Ureter (tissue), 1 donor: ENCODE results near the gene TNIP3. TPM values are rescaled to one million over a fixed set of nuclear protein-coding genes. Genes with fewer than 3 reads are reported as not detected.
"Not testable (repeated sequence)": the region's sequence is repeated elsewhere in the genome, so short reads cannot be mapped to it uniquely, and the experiment has no call there.

Experiments used
- DNase-seq: peaks from one replicate; pipeline ENCODE4 v3.0.0-alpha.2; 2020; ENCODE audit warnings: low spot score
- total RNA-seq: library from RNA; stranded (reverse); gene quantifications from one replicate; pipeline ENCODE4 v1.2.4, GENCODE V29; 2023
- donor health status: DM: yes; HTN: yes; CAD: no.

Gene TNIP3, protein sequence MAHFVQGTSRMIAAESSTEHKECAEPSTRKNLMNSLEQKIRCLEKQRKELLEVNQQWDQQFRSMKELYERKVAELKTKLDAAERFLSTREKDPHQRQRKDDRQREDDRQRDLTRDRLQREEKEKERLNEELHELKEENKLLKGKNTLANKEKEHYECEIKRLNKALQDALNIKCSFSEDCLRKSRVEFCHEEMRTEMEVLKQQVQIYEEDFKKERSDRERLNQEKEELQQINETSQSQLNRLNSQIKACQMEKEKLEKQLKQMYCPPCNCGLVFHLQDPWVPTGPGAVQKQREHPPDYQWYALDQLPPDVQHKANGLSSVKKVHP
- total RNA-seq: 0.49 TPM

DNA sequence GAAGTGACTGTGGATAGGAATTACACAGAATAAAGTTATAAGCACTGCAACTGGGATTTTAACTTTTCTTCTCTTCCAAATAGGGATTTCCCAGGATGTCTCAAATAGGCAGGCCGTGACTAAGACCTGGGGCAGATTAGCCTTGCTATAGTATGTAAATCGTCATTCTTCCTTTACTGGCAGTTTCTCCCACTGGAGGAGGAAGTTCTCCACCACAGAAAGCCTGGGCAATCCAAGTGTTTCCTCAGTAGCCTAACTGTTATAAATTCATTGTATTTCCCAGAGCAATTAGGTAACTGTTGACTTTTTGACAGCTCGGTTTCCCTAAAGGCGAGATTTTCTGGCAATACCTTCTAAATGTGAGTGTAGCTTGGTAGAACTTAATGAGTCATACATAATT is at the start of gene TNIP3:
TSS of gene TNIP3 (minus strand) at position 31 of the 400 bp plus-strand sequence. CDS start 196 bp downstream, outside the sequence.
- no peak for DNase-seq

DNA sequence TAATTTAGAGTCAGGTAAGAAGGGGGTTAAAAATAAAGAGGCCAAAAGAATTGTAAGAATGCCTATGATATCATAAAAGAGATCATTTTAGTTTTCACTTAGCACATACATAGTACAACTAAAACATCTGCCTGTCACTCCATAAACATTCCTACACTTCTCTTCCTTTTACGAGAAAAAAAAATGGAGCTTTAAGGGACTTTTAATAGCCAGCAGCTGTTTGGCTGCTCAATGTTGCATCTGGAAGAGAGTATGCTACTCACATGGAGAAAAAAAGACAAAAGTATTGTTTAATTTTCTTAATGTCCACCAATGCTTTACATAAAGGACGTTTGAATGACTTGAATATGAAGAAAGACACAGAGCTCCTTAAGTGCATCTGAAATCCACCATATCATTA is 48.7 kb upstream of the TNIP3 start:
- DNase-seq: no peak

DNA sequence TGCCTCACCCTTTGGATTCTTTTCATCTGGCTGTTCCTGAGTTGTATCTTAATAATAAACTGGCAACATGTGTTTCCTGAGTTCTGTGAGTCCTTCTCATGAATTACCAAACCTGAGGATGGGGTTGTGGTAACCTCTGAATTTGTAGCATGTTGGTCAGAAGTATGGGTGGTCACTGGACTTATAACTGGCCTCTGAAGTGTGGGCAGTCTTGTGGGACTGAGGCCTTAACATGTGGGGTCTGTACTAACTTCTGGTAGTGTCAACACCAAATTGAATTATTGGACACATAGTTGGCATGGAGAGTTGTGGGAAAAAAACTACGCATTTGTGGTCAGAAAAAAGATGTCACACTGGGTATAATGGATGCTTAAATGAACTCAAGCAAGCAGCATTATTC is 45.0 kb upstream of the TNIP3 start:
- DNase-seq: no peak

DNA sequence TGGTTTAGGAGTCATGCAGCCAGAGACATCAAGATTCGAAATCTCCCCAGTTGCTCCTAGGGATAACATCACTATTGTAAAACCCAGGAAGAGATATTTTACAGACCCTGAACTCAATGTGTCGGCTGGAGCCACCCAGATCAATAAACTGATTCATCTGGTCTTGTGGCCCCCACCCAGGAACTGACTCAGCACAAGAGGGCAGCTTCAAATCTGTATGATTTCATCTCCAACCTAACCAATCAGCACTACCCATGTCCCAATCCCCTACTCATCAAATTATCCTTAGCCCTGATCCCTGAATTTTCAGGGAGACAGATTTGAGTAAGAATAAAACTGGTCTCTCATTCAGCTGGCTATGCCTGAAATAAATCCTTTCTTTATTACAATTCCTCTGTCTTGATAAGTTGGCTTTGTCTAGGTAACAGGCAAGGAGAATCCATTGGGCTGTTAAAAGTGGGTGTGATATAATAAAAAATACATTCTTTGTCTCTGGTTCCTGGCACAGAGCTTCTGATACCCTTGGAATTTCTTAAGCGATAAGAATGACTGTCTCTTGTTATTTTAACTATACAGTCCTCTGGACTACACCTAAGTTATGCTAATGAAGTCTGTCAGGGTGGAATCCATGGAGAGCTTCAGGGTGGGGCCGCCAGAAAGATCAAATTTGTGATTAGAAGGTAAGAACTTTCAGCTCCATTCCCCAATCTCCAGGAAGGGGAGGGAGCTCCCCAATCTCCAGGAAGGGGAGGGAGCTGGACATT is 44.3 kb upstream of the TNIP3 start:
- DNase-seq: no peak

DNA sequence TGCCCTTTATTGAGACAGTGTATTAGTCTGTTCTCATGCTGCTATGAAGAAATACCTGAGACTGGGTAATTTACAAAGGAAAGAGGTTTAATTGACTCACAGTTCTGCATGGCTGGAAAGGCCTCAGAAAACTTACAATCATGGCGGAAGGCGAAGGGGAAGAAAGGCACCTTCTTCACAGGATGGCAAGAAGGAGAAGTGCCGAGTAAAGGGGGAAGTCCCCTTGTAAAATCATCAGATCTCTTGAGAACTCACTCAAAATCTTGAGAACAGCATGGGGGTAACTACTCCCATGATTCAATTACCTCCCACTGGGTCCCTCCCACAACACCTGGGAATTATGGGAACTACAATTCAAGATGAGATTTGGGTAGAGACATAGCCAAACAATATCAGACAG is 41.7 kb upstream of the TNIP3 start:
- not testable (repeated sequence) for DNase-seq

DNA sequence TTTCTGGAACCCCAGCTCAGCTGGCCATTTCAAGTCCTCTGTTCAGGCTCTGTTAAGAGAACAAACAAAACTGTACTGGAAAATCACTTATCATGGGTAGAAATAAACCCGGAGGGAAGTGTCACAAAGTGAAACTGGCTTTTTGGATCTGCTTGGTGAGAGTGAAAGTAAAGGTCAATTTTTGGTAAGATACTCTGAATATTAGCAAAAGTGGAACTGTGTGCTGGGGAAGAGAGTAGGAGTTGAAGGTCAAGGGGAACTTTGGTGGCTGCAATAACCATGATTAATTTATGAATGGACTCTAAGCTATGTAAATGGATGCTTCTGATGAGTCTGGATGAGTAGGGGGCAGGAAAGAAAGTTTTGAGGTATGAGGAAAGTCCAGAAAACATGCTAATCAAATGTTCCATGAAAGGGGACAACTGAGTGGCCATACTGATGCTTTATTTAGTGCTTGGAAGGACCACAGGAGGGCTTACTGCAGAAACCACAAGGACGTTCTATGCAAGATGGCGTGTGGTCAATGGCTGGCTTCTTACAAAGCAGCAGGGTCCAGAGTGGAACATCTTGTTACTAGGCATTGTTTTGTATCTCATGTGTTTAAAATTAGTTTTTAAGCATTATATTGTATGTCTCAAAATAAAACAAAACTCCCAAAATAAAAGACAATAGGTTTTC is 36.8 kb upstream of the TNIP3 start:
- no peak for DNase-seq

DNA sequence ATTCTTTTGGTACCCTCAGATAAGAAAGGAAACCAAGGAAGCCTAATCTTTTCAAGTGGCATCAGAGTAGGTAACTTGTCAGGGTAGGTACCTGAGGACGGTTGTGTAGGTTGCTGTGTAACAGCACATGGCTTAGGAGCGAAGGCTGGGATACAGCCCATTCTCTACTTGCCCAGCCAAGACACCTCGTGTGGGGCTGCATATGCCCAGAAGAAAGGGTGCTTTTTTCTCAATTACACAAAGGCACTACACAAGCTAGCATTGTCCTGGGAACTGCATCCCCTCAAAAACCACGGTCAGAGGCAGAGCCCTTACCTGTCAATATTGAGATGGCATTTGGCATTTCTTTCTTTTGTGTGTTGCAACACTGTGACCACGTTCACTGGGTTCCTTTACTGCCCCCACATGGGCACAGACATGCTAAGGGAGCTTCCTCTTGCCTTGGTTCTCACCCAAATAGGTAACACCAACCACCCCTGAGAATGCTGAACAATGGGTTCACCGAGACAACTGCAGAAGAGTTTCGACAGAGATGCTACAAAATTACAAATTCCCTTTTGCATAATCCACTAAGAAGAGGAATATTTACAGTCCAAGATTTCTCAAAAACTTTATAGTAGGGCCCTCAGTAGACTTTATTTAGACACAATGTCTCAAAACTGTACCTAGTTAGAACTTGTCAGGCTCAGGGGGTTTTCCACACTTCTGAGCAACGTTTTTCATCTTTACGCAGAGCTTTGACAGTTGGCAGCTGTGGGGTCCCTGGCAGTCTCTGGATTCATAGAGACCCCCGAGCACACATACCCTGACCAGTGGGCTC is 35.8 kb upstream of the TNIP3 start:
- DNase-seq: no peak

DNA sequence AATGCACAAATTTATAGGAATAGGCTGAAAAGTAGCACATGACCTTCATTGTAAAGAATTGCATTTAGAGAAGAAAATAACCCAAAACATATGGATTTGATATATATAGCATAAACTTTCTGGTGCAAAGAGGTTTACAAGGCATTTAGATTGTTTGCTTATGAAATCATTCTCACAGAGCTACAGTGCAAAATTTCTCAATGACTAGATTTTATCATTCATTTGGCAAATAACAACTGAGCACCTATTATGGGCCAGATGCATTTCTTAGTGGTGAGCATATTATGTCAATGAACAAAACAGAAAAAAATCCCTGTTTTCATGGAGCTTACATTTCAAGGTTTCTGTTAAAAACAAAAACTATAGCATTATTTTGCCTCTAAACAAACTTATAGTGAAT is 34.1 kb upstream of the TNIP3 start:
- DNase-seq: no peak

DNA sequence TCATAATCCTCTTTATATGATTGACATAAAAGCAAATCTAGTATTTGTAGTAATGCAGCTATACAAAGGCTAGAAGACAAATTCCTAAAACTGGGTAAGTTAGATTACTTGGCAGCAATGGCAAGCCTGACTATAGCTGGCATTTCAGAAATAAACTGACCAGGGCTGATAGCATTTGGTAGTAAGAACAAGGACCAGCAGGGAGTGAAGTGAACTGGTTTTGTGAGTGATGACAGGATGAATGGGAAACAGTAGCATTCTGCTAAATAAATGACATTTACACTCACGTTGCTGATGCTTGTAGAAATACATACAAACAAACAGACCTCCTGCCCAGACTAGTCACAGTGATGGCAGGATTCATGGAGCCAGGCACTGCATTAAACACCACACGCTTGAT is 31.5 kb upstream of the TNIP3 start:
- DNase-seq: no peak

DNA sequence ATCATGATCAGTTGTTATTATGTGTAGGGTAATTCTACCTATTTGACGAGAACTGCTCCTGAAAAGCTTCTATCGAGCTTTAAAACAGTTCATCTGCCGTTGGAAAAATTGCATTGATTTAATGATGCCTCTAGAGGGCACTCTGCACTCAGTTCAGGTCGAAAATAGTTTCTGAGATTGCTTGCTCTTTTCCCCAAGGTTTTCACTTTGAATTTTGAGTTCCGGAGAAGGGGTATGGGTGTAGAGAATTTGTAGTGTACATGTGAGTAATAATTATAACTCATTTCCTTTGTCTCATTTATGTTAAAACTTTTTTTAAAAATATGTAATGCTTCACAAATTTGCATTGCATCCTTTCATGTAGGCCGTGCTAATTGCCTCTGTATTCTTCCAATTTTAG is 28.4 kb upstream of the TNIP3 start:
- no peak for DNase-seq

DNA sequence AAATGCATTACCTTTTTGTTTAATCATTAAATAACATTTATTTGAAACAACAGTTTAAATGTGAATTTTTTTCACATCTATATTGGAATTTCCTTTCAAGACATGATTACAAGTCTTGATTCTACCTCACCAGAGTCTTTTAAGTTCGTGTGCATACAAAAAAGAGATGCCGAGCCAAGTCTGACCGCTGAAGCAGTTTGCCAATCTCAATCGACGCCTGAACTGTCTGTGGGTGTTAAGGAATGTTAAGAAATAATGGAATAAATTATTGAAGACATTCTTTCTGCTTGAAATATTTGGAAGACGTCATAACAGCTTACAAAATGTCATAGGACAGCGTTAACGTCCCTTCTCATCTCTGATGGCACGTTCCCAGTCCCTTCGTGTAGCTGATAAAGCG is 27.9 kb upstream of the TNIP3 start:
- no peak for DNase-seq

DNA sequence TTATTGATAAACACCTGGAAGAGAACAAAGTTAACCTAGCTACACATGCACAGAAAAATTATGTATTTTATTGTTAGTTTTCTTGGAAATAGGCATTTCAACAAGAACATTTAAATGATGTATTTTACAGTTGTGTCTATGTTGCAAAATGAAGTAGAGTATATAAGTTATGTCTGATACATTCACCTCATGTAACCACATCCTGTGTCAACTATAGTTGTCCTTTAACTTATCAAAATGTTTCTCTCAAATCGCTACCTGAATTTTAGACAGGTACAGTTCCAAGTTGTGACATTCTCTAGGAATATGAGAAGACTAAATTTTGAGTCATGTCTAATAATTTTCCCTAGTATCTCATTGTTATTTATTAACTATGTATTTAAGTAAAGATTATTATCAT is 27.2 kb upstream of the TNIP3 start:
- no peak for DNase-seq

DNA sequence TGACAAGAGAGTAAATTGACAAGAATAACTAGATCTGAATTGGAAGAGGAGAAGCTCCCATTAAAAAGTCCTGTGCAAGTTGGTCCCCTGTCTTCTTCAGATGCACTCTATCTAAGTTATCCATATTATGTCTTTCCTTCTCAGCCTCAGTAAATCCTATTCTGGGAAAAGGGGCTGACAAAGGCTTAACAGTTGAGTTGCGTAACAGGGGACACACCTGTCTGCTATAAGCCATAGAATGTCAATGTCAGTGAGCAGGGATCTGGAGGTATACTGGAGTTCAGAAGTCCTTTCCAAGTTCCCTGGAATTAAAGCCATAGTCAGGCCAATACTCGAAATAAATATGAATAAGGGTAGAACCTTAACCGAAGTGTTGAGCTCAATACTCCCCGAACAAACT is 26.3 kb upstream of the TNIP3 start:
- no peak for DNase-seq

DNA sequence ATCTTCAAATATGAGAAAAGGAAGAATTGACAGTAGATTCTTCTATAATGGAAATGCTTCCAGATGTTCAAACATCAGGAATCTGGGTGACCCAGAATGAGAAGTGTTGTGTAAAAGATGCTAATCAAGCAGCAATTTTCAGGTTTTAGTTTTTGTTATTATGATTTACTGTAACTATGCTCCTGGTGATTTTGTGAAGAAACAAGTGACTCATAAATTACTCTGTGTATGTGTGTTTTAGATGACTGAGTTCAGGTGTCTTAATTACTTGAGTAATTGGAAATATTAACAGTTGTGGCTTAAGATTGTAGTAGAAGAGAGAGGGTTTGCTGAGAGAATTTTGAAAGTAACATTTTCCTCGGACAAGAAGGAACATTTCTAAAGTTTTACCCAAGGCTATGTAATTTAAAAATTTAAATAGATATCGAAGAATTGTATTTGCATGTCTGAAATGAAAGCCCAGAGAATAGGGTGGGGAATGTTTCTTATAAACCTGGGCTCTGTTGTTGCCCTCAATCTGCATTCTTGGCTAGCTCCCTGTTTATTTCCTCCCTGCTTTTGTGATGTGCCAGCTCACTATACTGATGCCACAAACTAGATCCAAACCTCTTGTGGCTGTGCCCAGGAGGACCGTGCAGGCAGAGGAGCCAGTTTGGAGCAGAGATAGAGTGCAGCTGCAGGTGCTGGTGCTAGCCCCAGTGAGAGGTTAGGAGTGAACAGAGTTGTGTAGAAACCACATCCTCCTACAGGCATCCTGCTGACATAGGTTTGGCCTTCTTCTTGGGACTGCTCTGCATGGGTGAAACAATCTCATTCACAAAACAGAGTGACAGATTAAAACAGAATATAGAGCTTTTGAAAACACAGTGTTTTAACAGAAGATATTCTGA is 25.4 kb upstream of the TNIP3 start:
- no peak for DNase-seq

DNA sequence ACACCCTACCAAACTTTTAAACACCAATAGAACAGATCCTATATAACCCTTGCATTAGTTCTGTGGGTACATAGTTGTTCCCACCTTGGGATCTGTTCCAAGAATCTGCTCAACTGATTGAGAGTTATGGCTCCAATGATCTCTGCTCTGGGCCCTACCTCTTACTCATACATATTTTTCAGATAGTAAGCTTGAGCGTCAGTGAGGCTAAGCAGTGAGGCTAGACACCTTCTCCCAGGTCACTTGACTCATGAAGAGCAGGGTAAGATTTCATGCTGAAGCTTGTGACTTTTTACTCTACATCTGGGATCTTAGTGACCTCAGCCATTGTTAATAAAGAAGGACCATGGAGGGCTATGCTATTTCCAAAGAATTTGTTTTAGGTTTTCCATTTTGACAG is 23.1 kb upstream of the TNIP3 start:
- DNase-seq: no peak

DNA sequence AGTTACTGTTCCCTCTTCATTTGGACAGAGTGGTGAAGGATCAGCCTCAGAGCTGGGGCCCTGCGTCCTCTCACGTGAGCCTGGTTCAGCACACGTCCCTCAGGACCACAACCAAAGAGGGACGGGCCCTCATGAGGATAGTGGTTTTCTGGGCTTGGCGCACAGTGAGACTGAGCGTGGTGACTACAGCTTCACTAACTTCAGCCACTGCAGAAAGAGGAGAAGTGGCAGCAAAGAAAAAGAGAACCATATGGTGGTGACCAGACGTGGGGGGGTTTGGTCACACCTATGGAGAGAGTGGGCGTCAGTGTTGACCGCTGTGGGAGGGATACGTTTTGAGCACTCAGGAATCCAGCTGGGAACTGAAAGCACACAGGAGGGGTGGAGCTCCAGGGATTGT is 21.8 kb upstream of the TNIP3 start:
- DNase-seq: no peak

DNA sequence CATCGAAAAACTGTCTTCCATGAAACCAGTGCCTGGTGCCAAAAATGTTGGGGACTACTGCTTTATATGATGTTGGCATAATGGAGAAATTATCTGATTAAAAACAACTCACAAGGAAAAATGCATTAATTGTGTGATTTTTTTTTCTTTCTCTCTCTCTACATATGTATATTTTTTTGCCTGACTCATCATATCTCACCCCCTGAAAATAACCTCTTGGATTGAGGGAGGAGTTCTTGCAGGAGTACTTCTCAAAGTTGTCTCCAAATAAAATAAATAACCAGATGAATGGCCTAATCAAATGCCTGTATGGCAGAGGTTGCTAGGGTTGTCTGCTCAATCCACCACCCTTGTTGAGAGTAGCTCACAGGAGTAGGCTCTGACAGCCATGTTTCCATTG is 19.9 kb upstream of the TNIP3 start:
- DNase-seq: no peak

DNA sequence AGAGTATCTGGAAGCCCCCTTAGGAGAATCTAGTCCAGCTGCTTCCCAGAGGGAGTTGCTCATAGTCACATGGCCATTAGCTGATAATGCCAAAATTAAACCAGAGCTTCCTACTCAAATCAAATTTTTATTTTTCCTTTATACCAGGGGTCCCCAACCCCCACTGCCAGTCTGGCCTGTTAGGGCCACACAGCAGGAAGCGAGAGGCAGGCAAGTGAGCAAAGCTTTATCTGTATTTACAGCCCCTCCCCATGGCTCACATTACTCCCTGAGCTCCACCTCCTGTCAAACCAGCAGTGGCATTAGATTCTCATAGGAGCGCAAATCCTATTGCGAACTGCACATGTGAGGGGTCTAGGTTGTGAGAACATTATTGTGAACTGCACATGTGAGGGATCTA is 19.2 kb upstream of the TNIP3 start:
- DNase-seq: no peak

DNA sequence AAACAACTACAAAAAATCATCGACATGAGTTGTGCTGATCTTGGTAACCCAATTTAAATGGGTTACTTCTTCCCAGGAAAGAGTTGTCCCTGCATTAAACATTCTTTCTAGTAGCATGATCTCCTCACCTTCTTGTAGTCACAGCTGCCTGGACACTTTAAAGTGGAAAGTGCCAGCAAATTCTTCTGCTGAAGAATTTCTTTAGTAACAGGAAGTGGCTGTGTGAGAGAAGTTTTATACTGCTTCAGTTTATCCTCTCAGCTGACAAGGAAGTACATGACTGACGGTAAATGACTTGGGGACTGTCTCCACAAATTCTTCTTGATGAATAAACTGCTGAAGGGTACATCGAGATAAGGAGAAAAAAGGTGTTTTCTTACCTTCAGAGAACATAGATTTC is 18.2 kb upstream of the TNIP3 start:
- no peak for DNase-seq

DNA sequence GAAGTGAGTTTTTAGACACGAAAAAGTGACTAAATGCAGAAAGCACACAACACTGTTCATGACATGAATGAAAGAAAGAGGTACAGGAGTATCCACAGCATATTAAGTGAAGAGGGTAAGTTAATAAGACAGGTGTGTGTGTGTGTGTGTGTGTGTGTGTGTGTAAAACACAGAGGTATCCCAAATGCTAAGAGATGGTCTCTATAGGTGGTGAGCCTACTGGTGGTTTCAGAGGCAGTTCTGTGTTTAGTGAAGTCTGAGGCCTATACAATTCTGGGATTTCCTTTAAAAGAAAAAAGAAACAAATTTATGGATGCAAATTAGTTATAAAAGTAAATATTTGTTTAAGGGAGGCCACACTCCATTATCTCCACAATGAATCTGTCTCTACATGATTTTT is 17.4 kb upstream of the TNIP3 start:
- DNase-seq: no peak

DNA sequence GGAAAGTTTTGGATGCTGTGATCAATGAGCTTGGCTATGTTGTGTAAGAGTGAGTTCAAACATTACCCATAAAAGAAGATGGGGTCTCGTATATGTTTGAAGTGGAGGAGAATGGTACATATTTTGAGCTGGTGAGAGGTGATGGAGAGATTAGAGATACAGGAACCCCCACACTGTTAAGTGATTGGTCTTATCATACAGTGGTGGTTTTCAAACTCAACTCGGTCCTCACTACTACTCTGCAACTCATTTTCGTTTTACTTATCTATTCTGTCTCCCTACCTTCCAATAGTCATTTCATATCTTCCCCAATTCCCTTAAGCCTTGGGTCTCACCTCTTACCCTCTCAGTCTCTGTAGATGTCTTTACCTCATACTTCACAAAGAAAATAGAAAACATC is 16.4 kb upstream of the TNIP3 start:
- DNase-seq: no peak
